ENCODE results near the gene RRAD.

Gene RRAD

GRCh38 chr16:66934138-66934838 is 9.0 kb upstream of the RRAD start, which contains the start of gene CIAO2B:
Gene CIAO2B, minus strand, starts transcription at chr16:66934402. Its CDS starts 38 bp downstream, at chr16:66934364.
- peak; percentile 77 for DNase-seq (ENCODE audit: low read depth)

DNA sequence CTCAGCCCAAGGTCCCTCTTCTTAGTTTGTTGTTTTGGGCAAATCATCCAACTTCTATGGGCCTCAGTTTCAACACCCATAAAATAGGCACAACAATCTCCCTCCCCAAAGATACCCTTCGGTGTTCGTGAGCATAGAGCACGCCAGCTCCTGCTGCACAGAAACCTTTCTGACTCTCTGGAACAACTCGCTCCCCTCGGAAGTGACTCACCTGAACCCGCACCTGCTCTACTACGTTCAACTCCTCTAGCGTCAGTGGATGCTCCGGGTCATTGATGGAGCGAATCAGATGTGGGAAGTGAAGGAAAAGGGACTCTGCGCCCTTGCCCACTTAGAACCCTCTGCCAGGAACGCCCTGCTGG is 8.4 kb upstream of the RRAD start:
- DNase-seq (ENCODE audit: low read depth) = peak; percentile 24

DNA sequence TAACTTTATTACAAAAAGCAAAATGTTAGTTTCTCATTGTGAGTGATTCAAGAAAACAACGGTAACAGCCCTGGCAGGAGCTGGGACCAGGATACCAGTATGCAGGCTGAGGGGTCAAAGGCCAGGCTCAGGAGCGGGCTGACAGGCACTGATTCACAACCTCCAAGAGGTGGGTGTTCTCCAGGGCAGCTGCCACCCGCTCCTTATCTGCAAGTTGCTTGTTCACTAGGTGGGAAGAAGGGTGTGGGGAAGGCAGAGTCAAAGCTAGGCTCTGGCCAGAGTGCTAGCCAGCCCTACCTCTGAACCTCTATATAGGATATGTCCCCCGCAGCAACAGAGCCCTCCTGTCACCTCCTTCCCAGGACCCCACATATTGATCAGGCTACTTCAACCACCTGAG is 6.7 kb upstream of the RRAD start:
- no peak for DNase-seq (ENCODE audit: low read depth)

DNA sequence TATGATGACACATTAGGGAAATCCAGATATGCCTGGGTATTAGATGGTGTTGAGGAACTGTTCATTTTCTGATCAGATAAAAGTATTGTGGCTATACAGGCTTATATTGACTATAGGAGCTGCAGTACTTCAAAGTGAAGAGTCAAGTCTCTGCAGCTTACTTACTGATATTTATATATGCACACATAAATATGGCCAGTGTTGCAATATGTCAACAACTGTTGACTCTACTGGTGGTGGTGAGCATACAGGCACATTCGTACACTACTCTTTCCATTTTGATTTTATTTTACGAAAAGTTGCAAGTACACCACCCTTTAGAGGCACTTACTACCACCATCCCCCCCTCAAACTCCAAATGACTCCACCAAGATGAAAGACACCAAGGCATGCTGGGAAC is 6.3 kb upstream of the RRAD start:
- DNase-seq (ENCODE audit: low read depth) = no peak

DNA sequence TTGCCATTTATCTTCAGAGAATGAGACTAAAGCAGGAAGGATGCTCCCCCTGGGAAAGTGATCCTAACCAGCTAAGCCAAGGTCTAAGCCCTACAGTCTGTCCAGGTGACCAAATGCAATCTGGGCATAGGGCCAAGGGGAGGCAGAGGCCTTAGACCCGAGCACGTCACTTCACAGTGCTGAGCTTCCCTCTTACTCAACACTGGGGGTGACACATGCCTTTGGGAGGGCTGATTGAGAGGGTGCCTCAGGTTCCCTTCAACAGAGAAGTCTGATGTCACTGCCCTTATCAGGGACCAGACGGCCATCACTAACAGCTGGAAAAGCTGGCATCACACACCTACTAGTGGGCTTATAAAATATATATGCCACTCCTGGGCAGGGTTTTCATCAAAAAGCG is 4.9 kb upstream of the RRAD start:
- DNase-seq (ENCODE audit: low read depth) = no peak

DNA sequence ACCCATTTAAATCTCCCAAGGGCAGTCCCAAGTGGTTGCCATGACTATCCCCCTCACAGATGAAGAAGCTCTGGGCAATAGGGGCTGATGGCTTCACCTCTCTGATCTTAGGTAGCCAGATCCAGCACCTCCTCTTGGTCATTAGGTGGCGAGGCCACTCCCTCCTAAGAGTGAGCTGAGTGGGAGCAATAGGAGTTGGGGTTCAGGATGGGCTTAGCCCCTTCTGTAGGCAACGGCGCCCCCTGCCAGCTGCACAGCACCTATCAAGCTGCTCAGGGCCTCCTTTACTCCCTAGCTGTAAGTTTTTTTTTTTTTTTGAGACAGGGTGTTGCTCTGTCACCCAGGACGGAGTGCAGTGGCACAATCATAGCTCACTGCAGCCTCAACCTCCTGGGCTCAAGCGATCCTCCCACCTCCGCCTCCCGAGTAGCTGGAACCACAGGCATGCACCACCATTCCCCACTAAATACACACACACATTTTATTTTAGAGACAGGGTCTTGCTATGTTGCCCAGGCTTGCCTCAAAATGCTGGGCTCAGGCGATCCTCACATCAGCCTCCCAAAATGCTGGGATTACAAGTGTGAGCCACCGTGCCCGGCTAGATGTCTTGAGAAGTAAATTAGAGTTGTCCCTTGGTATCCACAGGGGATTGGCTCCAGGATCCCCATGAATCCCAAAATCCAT is 3.5 kb upstream of the RRAD start:
- DNase-seq (ENCODE audit: low read depth) = no peak

DNA sequence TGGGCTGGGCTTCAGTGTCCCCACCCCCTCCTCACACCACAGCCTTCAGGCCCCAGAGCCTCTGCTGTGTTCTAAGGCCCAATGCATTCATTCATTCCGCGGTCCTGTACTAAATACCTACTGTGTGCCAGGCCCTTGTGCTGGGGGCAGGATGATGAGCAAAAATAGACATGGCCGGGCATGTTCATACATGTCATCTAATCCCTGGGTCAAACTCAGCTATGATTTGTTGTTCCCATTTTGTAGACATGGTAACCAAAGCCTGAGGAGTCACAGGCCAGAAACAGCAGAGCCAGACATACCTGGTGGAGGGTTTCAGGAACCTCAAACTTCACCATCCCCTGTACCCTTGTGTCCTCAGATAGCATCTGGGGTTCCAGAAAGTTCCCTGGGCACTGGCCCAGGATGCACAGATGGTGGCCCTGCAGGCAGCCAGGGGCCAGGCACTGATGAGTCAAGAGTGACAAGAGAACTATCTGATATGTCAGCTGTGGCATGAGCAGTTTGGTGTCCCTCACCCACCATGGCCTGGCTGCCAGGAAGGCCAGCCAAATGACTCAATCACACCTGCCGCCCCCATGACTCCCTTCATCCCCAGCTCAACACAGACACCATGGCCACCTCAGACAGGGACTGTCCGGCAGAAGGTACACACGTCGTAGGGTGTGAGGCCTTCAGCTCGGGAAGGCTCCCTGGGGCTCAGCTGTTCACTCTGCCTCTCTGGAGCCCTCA is 2.7 kb upstream of the RRAD start:
- DNase-seq (ENCODE audit: low read depth) = no peak

- DNase-seq (ENCODE audit: low read depth) = no peak
Observed at GRCh38 chr16:66926961-66927436, 1.7 kb upstream of the RRAD start.

GRCh38 chr16:66926171-66926947 is 1.0 kb upstream of the RRAD start:
- DNase-seq (ENCODE audit: low read depth) = no peak

DNA sequence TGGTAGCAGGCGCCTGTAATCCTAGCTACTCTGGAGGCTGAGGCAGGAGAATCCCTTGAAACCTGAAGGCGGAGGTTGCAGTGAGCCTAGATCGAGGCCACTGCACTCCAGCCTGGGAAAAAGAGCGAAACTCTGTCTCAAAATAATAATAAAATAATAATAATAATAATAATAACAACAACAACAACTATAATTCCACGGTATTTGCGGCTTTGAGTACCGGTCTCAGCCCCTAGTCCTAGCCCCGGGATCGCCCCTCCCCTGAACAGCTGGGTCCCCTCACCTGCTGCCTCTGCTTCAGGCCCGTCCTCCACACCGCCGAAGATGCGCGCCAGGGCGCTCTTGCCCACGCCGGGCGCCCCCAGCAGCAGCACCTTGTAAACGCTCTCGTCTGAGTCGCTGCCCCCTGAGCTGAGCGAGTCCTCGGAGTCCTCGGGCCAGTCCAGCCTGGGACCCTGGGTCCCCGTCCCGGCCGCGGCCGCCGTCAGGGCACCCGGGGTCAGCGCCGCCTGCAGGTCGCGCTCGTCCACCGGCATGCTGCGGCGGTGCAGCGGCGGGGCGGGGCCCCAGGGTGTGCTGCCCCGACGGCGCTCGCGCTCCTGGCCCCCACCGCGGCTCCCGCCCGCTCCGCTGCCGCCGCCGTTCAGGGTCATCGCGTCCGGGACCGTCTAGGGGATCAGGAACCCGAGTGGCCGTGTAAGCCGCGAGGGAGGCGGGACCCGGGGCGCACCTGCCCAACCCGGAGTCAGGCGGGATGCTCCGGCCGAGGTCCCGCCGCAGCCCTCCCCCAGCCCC is 611 bp downstream of the RRAD start:
- DNase-seq (ENCODE audit: low read depth) = no peak

- no peak for DNase-seq (ENCODE audit: low read depth)
Observed at GRCh38 chr16:66923866-66924265, 1.5 kb downstream of the RRAD start.

- DNase-seq (ENCODE audit: low read depth) = no peak
Observed at GRCh38 chr16:66923247-66923731, 2.0 kb downstream of the RRAD start.

DNA sequence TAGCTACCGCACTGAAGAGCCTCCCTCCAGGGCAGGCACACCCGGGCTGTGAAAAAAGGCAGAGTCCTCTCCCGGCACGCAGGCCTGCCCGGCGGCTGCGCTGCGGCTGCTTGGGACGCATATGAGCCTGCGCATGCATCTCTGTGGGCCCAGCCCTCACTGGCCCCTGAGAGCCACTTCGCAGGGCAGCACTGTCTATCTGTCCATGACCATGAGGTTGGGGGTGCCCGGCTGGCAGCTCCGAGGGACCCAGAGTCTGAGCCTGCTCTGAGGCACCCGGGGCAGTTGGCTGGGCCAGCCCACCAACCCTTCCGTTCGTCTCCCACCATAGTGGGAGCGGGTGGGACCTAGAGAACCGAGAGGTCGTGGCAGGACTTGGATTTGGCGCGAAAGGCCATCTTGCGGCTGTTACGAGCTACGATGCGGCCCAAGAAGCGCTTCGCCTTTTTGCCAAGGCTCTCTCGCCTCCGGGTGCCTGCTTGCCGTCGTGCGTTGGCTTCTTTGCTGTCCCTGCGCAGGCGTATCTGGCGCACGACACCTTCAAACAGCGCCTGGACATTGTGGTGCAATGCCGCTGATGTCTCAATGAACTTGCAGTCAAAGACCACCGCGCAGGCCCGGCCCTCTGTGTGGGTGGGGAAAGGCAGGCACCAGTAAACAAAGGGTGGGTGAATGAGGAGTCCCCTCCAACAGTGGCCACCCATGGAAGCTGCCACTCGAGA is 3.4 kb downstream of the RRAD start:
- no peak for DNase-seq (ENCODE audit: low read depth)

- DNase-seq (ENCODE audit: low read depth) = no peak
Observed at GRCh38 chr16:66920924-66921680, 4.2 kb downstream of the RRAD start.

DNA sequence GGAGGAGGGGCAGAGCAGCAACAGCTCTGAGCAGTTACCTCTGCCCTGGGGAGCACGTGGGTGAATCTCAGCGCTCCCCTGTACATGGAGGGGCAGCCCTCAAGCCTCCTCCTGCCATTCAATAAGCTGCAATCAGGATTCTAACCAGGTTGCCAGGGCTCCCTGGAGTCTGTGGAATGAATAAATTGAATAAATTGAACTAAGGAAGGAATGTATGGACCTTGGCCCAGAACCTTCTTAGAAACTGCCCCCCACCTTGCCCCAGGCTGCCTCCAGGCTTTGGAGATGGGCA is 5.1 kb downstream of the RRAD start:
- DNase-seq (ENCODE audit: low read depth) = no peak

DNA sequence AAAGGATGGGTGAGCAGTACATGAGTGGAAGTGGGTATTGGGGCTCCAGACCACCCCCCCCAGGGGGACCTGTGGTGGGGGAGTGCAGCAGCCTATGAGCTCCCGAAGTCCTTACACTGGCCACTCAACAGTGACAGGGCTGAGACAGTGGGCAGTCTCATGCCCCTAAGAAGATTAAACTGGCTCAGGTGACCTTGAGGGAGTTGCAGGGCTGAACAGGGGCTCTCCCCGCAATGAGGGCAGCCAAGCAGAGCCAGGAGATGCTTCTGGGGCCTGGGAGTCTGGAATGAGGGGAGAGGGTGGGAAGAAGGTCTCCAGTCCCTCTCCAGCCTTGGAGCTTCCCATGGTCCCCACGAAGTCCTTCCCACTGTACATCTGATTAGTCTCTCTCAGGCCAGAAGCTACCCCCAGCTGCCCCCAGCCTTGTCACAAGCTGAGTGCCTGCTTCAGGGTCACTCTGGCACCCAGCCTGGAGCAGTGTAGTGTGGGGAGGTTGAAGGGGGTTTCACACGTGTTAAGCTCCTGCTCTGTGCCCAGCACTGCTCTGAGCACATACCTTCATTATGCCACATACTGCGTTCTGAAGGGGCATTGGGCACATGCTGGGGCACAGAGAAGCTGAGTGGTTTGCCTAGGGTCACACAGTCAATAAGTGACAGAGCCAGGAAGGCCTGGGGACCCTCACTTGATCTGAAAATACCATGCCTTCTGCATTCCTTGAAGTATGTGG is 5.6 kb downstream of the RRAD start:
- no peak for DNase-seq (ENCODE audit: low read depth)

DNA sequence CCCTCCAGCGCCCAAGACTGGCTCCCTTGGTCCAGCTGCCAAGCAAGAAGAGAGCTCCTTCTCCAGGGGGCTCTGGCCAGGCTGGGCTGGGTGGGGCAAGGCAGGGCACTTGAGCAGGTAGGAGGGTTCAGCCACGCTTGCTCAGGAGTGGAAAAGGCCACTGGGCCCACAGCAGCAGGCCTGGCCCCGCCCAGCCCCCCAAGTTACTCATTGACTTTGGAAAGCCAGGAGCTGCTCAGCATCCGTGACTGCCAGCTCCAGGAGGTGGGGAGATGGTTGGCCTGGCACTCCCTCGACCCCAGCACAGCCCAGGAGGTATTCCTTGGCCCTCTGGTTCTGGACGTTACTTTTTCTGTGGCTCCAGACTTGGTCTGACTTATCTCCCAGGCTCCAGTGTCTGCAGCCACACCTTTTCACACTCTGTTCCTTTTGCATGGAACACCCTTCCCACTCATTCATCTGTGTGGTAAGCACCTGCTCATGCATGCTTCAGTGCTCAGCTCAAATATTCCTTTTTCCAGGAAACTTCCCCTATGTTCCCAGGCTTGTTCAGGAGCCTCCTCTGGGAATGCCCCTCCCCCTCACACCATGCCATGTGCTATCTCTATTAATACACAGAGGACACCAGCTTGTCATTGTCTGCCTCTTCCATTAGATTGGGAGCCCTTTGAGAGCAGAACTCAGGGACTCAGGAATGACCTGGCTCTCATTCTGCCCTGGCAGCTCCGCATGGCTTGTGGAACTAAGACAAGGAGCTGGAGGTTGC is 6.3 kb downstream of the RRAD start, which contains the start of gene CDH16:
TSS of gene CDH16 (minus strand) at position 83 of the 766 bp plus-strand sequence. CDS start 820 bp downstream, outside the sequence.
- no peak for DNase-seq (ENCODE audit: low read depth)

DNA sequence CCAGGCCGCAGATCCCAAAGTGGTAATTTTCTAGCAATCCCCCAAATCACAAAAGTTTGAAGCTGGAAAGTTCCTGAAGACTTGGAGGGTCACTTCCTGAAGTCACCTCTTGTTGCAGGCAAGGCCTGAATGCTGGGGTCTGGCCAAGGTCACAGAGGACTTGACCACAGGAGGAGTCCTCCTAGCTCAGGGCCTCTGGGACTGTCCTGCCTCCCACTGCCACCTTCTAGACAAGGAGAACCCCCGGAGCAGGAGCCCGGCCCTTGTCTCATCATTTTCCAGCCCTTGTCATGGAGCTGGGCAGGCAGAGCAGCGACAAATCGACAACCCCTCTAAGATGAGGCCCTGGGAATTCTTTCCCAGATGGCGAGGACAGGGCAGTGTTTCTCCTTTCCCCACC is 7.0 kb downstream of the RRAD start:
- no peak for DNase-seq (ENCODE audit: low read depth)
